Measurements from ENCODE around the gene PNP.

PNP gene

GRCh38 chr14:20469890-20470602 is 840 bp downstream of the PNP start:
- no peak for TF ChIP-seq CTCF (IDR thresholded peaks at IDR 0.05; ENCODE audit: low read length)
- H3K79me2 ChIP-seq (ENCODE audit: insufficient read depth, low read length), result peaks cover 22% of the 10 kb centered on the region
- H3K4me1 ChIP-seq (ENCODE audit: insufficient read depth, low read length, severe bottlenecking), result peaks cover 26% of the 10 kb centered on the region

GRCh38 chr14:20470603-20470901 is 1.3 kb downstream of the PNP start:
- no peak overlapping the region for H3K27ac ChIP-seq (ENCODE audit: low read depth, low read length, poor library complexity, severe bottlenecking)
- peak overlapping the region; percentile 98 for H3K9ac ChIP-seq (ENCODE audit: low read length)
- peak overlapping the region; percentile 98 for H3K4me3 ChIP-seq (ENCODE audit: low read depth, low read length, poor library complexity, severe bottlenecking)
- H3K9me2 ChIP-seq (ENCODE audit: low read depth, low read length), result no peaks in the 10 kb centered on the region
- H3K9me3 ChIP-seq (ENCODE audit: low read length), result no peaks in the 10 kb centered on the region
- no peaks in the 10 kb centered on the region for H3K27me3 ChIP-seq (ENCODE audit: insufficient read depth, low read length)
- no peak for TF ChIP-seq EZH2 (IDR thresholded peaks at IDR 0.05; ENCODE audit: borderline replicate concordance, low read length)
- no peak for TF ChIP-seq CTCF (IDR thresholded peaks at IDR 0.05; ENCODE audit: low read length)
- H3K79me2 ChIP-seq (ENCODE audit: insufficient read depth, low read length), result peaks cover 22% of the 10 kb centered on the region
- peaks cover 42% of the 10 kb centered on the region for H3K36me3 ChIP-seq (ENCODE audit: insufficient read depth, low read length)
- no peaks in the 10 kb centered on the region for H4K20me1 ChIP-seq (ENCODE audit: insufficient read depth, low read length)
- H3K4me2 ChIP-seq (ENCODE audit: low read length), result peak overlapping the region; percentile 98
- H2AFZ ChIP-seq (ENCODE audit: low read length), result no peak overlapping the region
- H3F3A ChIP-seq (ENCODE audit: insufficient read depth, low read length), result no peaks in the 10 kb centered on the region
- H3K4me1 ChIP-seq (ENCODE audit: insufficient read depth, low read length, severe bottlenecking), result peaks cover 26% of the 10 kb centered on the region

More at GRCh38 chr14:20469890-20470602, 840 bp downstream of the PNP start:
- H3K9ac ChIP-seq (ENCODE audit: low read length), result peak overlapping the region; percentile 98
- H3F3A ChIP-seq (ENCODE audit: insufficient read depth, low read length), result no peaks in the 10 kb centered on the region
- H3K27ac ChIP-seq (ENCODE audit: low read depth, low read length, poor library complexity, severe bottlenecking), result peak overlapping the region; percentile 57
- no peaks in the 10 kb centered on the region for H3K9me3 ChIP-seq (ENCODE audit: low read length)
- H3K4me2 ChIP-seq (ENCODE audit: low read length), result peak overlapping the region; percentile 98
- peaks cover 37% of the 10 kb centered on the region for H3K36me3 ChIP-seq (ENCODE audit: insufficient read depth, low read length)
- peak overlapping the region; percentile 98 for H3K4me3 ChIP-seq (ENCODE audit: low read depth, low read length, poor library complexity, severe bottlenecking)
- no peaks in the 10 kb centered on the region for H3K9me2 ChIP-seq (ENCODE audit: low read depth, low read length)
- no peaks in the 10 kb centered on the region for H3K27me3 ChIP-seq (ENCODE audit: insufficient read depth, low read length)
- no peaks in the 10 kb centered on the region for H4K20me1 ChIP-seq (ENCODE audit: insufficient read depth, low read length)
- H2AFZ ChIP-seq (ENCODE audit: low read length), result peak overlapping the region; percentile 78; the same call in 1 of the 2 replicates

- H3K4me2 ChIP-seq (ENCODE audit: low read length), result no peak overlapping the region
- peaks cover 63% of the 10 kb centered on the region for H3K36me3 ChIP-seq (ENCODE audit: insufficient read depth, low read length)
- no peaks in the 10 kb centered on the region for H4K20me1 ChIP-seq (ENCODE audit: insufficient read depth, low read length)
- TF ChIP-seq CTCF (IDR thresholded peaks at IDR 0.05; ENCODE audit: low read length) (no peak), EZH2 (IDR thresholded peaks at IDR 0.05; ENCODE audit: borderline replicate concordance, low read length) (no peak)
- no peak overlapping the region for H2AFZ ChIP-seq (ENCODE audit: low read length)
- no peaks in the 10 kb centered on the region for H3F3A ChIP-seq (ENCODE audit: insufficient read depth, low read length)
- no peak overlapping the region for H3K27ac ChIP-seq (ENCODE audit: low read depth, low read length, poor library complexity, severe bottlenecking)
- no peaks in the 10 kb centered on the region for H3K9me3 ChIP-seq (ENCODE audit: low read length)
- peaks cover 22% of the 10 kb centered on the region for H3K79me2 ChIP-seq (ENCODE audit: insufficient read depth, low read length)
- no peaks in the 10 kb centered on the region for H3K27me3 ChIP-seq (ENCODE audit: insufficient read depth, low read length)
- H3K9me2 ChIP-seq (ENCODE audit: low read depth, low read length), result no peaks in the 10 kb centered on the region
- H3K4me3 ChIP-seq (ENCODE audit: low read depth, low read length, poor library complexity, severe bottlenecking), result no peak overlapping the region
- no peak overlapping the region for H3K9ac ChIP-seq (ENCODE audit: low read length)
- peaks cover 26% of the 10 kb centered on the region for H3K4me1 ChIP-seq (ENCODE audit: insufficient read depth, low read length, severe bottlenecking)
Measured at GRCh38 chr14:20472536-20473169, 3.4 kb downstream of the PNP start.

Data from OCI-LY1 (cell line).